Neural crest cell (in vitro differentiated cells): ENCODE measurements around the gene SLU7. TPM values are rescaled to one million over a fixed set of nuclear protein-coding genes. Genes with fewer than 3 reads are reported as not detected.

ENCODE experiments used
- DNase-seq: peaks from one replicate; pipeline ENCODE4 v3.0.0; 2021; ENCODE audit warnings: low read depth, mixed read lengths, low spot score
- H3K27ac Mint-ChIP-seq: one replicate; pipeline ENCODE4 v1.8.0; 2021; ENCODE audit warnings: mild to moderate bottlenecking, mixed read lengths; ENCODE audit not compliant: unreplicated experiment
- H3K27me3 Mint-ChIP-seq: 2 replicates; pipeline ENCODE4 v1.8.0; 2021; ENCODE audit warnings: low read depth, mild to moderate bottlenecking, mixed read lengths
- H3K36me3 Mint-ChIP-seq: 2 replicates; pipeline ENCODE4 v1.8.0; 2021; ENCODE audit warnings: low read depth, mild to moderate bottlenecking, mixed read lengths
- H3K4me1 Mint-ChIP-seq: 2 replicates; pipeline ENCODE4 v1.8.0; 2021; ENCODE audit warnings: mixed read lengths
- H3K4me3 Mint-ChIP-seq: one replicate; pipeline ENCODE4 v1.8.0; 2021; ENCODE audit warnings: mild to moderate bottlenecking, mixed read lengths
- H3K9me3 Mint-ChIP-seq: 2 replicates; pipeline ENCODE4 v1.8.0; 2021; ENCODE audit warnings: mixed read lengths
- total RNA-seq: library from RNA; stranded (reverse); gene quantifications from 2 replicates; pipeline ENCODE4 v1.2.1, GENCODE V29; 2021
- TF ChIP-seq, protein P1 (sequence below): fragments of 200-600 bp; sonication (generic); conservative IDR thresholded peaks from 2 replicates; pipeline ENCODE4 v1.5.0; 2021; ENCODE audit warnings: antibody characterized with exemption, mild to moderate bottlenecking

The SLU7 gene
- total RNA-seq, 1 donor from 2014 or later: 26.2 TPM

DNA sequence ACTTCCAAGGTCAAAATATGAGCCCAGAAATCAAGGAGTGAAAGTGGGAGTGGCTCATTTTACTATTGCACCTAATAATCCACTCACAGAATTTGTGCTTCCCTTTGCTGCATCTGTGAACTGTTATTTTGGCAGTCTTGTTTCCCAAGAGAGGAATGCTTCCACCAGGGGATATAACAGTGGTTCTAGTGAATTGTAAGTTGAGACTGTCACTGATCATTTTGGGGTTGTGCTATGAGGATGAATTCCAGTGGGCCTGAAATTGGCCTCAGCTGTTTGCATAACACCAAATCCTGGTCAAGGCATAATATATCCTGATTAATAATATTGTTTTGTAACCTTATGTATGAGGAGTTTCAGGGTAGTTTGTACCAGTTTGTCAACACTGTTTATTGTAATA, 33.4 kb downstream of the SLU7 start:
- Mint-ChIP-seq H3K27ac (no peak overlapping the region), H3K36me3 (peaks cover 27% of the 10 kb centered on the region), H3K9me3 (peaks cover 20% of the 10 kb centered on the region), H3K4me1 (peaks cover 4% of the 10 kb centered on the region), H3K27me3 (no peaks in the 10 kb centered on the region), H3K4me3 (no peak overlapping the region)
- TF ChIP-seq, protein P1, sequence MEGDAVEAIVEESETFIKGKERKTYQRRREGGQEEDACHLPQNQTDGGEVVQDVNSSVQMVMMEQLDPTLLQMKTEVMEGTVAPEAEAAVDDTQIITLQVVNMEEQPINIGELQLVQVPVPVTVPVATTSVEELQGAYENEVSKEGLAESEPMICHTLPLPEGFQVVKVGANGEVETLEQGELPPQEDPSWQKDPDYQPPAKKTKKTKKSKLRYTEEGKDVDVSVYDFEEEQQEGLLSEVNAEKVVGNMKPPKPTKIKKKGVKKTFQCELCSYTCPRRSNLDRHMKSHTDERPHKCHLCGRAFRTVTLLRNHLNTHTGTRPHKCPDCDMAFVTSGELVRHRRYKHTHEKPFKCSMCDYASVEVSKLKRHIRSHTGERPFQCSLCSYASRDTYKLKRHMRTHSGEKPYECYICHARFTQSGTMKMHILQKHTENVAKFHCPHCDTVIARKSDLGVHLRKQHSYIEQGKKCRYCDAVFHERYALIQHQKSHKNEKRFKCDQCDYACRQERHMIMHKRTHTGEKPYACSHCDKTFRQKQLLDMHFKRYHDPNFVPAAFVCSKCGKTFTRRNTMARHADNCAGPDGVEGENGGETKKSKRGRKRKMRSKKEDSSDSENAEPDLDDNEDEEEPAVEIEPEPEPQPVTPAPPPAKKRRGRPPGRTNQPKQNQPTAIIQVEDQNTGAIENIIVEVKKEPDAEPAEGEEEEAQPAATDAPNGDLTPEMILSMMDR: no peak
- DNase-seq: no peak

DNA sequence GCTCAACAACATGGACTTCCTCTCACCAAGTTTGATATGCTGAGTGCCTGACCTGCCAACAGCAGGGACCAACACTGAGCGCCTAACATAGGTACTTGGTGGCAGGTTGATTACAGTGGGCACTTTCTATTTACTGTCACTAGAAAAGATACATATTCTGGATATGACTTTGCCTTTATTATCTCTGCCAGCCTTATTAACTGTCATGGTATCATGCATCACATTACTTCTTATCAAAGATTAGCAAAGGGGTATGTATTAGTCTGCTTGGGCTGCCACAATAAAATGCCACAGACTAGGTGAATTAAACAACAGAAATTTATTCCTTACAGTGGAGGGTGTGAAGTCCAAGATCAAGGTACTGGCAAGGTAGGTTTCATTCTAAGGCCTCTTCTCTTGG, 34.2 kb downstream of the SLU7 start:
- Mint-ChIP-seq H3K4me1 (peaks cover 4% of the 10 kb centered on the region), H3K9me3 (peaks cover 20% of the 10 kb centered on the region), H3K36me3 (peaks cover 27% of the 10 kb centered on the region), H3K27ac (no peak overlapping the region), H3K4me3 (no peak overlapping the region), H3K27me3 (no peaks in the 10 kb centered on the region)
- DNase-seq: no peak
- TF ChIP-seq, protein P1: no peak

DNA sequence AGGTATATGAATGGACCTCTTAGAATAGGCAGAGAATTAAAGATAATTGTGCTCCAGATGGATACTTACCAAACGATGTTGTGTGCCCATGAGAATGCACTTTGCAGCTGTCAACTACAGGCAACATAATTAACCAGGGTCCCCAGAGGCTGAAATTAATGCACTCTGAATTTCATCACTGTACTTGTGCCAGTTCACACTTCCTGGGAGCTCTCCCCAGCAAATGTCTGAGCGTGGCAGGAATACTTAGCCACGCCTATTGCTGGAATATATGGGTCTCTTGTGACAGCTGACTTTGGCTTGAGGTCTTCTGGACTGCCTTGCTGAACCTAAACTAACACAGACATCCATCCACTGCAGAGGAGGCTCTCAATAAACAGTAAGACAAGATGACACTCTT, 36.5 kb downstream of the SLU7 start:
- Mint-ChIP-seq H3K27me3 (no peaks in the 10 kb centered on the region), H3K4me1 (peaks cover 4% of the 10 kb centered on the region), H3K36me3 (peaks cover 8% of the 10 kb centered on the region), H3K9me3 (peaks cover 3% of the 10 kb centered on the region), H3K27ac (no peak overlapping the region), H3K4me3 (no peak overlapping the region)
- TF ChIP-seq, protein P1: no peak
- no peak for DNase-seq

DNA sequence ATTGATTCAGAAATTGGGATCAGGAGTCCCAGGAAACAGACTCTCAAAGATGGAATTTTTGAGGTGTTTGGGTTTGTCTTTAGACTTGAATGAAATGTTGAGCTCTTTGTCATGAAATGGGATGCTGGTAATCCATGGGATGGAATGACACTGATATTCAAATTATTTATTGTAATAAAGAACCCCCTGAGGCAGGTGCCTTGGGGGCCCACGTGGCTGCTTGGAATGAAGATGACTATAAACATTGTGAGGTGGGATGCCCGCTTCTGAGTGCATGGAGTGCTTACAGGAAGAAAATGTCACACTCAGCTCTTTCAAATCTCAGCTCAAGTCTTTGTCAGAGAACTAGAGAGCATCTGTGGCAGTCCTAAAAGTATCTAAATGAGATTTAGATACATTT, 38.8 kb downstream of the SLU7 start:
- peaks cover 3% of the 10 kb centered on the region for H3K27me3 Mint-ChIP-seq

DNA sequence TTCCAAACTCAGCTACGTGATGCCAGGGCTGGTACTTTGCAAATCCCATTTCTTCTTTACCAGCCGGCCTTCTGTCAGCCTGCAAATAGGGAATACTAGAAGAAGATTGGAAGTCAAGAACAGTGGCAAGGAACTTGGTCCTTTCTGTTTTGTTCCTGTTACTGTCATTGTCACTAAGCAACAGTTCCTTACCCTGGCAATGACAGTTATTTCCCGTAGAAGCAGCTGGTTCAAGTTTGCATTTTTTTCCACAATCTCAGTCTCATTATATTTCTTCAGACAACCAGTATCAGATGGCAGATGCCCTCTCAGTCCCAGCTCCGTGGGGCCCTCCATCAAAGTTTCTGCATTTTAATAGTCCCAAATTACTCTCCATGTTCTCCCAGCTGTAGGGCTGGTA, 39.4 kb downstream of the SLU7 start:
- no peak overlapping the region for H3K27ac Mint-ChIP-seq
- peaks cover 4% of the 10 kb centered on the region for H3K4me1 Mint-ChIP-seq
- TF ChIP-seq, protein P1: no peak
- H3K36me3 Mint-ChIP-seq: peaks cover 3% of the 10 kb centered on the region
- DNase-seq: no peak
- H3K4me3 Mint-ChIP-seq: no peak overlapping the region
- H3K9me3 Mint-ChIP-seq: peaks cover 3% of the 10 kb centered on the region
- H3K27me3 Mint-ChIP-seq: peaks cover 8% of the 10 kb centered on the region

More for the DNA sequence above, 38.8 kb downstream of the SLU7 start:
- H3K4me3 Mint-ChIP-seq: no peak overlapping the region
- H3K27ac Mint-ChIP-seq: no peak overlapping the region
- H3K9me3 Mint-ChIP-seq: peaks cover 3% of the 10 kb centered on the region
- TF ChIP-seq, protein P1: no peak
- H3K36me3 Mint-ChIP-seq: peaks cover 3% of the 10 kb centered on the region
- peaks cover 4% of the 10 kb centered on the region for H3K4me1 Mint-ChIP-seq
- DNase-seq: no peak

DNA sequence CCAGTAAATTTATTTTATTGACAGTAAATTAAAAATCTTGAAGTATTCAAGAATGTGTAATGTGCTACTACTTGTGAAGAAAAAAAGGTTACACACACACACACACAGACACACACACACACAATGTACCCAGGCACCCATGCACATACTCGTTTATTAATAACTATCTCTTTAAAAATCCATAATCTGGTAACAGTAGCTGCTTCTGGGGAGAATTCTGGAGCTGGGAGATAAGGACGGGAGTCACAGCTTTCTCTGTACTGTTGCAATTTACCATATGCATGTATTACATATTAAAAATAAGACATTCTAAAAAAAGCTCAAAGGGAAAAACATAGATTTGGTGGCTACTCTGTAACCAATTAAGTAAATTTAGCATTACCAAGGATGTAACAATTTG, 40.6 kb downstream of the SLU7 start:
- Mint-ChIP-seq H3K36me3 (no peaks in the 10 kb centered on the region), H3K4me1 (peaks cover 4% of the 10 kb centered on the region), H3K27me3 (peaks cover 15% of the 10 kb centered on the region), H3K4me3 (no peak overlapping the region), H3K9me3 (no peaks in the 10 kb centered on the region), H3K27ac (no peak overlapping the region)
- TF ChIP-seq, protein P1: no peak
- DNase-seq: no peak
